HG02852 (cell line): ENCODE results near the gene RAD51B.
"Not testable (repeated sequence)": the region's sequence is repeated elsewhere in the genome, so short reads cannot be mapped to it uniquely, and the experiment has no call there.

Experiments used
- ATAC-seq: cut with Tn5 transposase; IDR thresholded peaks from one replicate; pipeline ENCODE4 v1.9.1; 2021; ENCODE audit warnings: mild to moderate bottlenecking, moderate library complexity; ENCODE audit not compliant: unreplicated experiment

RAD51B gene

DNA sequence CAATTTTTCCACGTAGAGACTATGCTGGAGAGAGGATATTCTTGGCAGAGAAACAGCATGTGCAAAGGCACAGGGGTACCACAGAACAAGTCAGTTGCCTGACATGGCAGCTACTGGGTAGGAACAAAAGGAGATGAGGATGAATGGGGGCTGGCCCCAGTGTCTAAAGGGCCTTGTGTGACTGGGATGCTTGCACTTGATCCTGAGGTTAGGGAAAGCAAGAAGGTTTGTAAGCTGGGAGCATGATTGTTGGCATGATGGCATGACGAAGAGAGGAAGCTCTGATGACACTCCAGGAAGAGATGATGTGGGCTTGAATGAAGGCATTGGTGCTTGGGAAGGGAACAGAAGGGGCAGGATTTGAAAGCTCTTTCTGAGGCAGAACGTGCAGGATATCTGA is 834.2 kb downstream of the RAD51B start:
- ATAC-seq = no peak

DNA sequence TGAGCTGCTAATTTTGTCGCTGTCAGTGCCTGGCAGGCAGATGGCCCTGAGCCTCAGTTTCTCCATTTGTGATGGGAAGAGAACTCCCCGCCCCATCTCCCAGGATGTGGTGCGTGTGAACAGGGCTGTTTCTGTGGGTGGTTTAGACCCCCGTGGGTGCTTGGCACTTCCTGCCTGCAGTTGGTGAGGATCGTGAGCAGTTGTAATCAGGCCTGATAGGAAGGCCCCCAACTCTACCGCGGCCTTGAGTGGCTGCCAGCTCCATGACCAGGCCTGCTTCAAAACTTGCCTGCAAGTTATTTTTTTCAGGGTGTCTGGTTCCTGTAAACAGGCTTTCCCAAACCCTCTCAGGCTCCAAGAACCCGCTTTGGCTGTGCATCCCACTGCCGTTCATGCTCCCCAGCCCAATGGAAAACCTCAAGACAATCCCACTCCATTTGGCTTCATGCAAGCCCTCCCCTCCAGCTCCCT is 834.9 kb downstream of the RAD51B start:
- no peak for ATAC-seq

DNA sequence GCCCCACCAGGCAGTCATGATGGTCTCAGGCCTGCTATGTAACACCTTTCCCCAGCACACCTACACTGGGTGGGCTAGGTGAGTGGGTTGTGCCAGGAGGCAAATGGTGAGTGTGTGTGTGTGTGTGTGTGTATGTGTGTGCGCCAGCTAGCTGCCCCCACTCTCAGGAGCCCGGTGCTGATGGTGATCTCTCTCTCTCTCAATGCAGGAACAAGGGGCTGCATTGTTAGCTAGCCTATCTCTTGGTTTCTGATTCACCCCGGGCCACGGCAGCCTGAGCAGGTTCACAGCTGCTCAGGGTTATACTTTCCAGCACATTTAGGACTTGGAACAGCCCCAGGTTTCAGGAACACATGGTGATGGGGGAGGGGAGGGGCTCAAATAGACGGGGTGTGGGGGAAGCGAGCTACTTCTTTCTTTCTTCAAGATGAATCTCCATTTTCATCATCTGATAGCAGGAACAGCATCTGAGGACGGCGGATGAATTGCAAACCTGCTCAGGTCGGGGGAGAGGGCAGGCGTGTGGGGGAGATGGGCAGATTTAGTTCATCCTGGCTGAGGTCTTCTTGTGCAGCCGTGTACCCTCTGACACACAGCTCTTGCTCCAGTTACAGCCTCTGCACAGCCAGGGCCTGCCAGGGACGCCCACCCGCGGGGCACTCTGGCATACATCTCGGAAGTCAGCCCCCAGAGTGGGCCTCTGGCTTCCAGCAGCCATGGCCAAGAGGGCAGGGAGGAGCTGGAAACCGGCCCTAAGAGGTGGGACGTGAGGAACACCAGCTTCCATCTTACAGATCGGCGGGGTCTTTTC is 835.6 kb downstream of the RAD51B start:
- ATAC-seq = no peak

DNA sequence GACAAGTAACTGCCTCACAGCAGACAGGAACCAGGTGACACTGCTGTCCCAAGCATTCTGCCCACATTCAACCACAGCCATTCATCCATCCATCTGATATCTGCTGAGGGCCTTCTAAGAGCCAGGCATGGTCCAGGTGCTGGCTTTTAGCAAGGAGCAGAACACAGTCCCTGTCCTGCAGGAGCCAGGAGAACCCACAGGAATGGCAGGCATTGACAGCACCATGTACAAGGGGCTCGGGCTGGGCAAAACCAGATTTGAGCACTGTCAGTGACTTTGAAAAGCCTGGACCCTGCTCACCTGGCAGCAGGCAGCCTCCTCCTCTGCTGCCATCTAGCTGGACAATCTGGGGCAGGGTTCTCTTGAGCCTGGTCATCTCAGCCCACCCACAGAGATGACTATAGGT is 836.3 kb downstream of the RAD51B start:
- ATAC-seq = no peak

DNA sequence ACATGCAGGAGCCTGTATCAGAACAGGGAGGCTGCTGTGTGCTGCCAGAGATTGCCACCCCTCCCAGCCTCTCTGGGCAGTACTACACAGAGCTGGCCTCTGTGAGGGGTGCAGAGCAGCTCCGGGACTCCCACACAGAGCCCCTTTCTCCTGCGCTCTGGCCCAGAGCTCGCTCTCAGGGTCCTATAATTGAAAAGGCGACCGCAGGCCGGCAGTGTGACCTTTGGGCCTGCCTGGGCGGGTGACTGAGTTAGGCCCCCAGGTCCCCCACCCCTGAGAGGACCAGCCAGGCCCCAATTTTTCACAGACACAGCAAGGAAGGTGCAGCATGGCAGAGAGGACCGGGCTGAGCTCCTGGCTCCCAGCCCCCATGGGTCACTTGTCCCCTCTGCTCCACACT is 836.9 kb downstream of the RAD51B start:
- no peak for ATAC-seq

DNA sequence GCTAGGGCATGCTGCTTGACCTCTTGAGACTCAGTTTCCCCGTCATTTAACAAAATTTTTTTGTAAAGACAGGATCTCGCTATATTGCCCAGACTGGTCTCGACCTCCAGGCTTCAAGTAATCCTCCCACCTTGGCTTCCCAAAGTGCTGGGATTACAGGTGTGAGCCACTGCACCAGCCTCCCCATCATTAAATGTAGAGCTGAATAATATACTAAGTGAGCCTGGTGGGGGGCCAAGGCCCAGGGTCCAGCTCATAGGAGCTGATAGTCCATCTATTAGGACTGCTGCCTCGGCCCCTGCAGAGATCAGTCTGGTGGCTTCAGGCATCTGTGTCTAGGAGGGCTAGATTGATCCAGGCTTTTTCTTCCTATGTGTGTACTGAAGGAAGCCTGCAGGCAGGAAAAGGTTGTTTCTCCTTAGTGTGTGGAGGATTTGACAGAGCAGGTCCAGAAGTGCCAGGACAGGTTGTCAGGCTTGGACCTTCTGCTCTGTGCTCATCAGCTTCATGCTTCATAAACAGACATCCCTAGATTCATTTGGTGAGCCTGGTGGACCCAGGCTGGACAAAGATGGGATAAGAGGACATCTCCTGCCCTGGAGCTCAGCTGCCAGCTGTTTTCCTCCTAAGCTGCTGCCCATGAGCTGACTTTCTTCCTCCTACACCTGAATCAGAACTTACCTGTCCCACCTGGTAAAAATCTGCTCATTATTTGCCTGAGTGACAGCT is 837.9 kb downstream of the RAD51B start:
- no peak for ATAC-seq

DNA sequence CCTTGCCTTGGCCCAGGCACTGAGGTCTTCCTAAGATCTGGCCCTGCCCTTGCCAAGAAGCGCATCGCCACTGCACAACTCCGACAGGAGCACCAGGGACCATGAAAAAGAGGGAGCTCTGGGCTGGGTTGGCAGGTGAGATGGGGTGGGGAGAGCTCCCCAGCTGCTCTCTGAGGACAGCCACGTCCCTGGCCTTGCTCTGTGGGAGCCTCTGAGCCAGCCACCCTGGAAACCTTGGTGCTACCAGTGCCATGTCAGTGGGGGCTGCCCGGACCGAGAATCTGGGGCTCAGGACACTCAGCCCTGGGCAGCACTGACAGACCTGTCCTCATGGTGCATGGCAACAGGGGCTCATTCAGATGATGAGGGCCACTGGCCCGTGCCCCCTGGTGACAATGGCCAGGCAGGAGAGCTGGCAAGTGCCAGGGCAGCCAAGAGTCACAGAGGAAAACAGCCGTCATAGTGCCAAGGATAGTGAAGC is 838.5 kb downstream of the RAD51B start:
- ATAC-seq = no peak

DNA sequence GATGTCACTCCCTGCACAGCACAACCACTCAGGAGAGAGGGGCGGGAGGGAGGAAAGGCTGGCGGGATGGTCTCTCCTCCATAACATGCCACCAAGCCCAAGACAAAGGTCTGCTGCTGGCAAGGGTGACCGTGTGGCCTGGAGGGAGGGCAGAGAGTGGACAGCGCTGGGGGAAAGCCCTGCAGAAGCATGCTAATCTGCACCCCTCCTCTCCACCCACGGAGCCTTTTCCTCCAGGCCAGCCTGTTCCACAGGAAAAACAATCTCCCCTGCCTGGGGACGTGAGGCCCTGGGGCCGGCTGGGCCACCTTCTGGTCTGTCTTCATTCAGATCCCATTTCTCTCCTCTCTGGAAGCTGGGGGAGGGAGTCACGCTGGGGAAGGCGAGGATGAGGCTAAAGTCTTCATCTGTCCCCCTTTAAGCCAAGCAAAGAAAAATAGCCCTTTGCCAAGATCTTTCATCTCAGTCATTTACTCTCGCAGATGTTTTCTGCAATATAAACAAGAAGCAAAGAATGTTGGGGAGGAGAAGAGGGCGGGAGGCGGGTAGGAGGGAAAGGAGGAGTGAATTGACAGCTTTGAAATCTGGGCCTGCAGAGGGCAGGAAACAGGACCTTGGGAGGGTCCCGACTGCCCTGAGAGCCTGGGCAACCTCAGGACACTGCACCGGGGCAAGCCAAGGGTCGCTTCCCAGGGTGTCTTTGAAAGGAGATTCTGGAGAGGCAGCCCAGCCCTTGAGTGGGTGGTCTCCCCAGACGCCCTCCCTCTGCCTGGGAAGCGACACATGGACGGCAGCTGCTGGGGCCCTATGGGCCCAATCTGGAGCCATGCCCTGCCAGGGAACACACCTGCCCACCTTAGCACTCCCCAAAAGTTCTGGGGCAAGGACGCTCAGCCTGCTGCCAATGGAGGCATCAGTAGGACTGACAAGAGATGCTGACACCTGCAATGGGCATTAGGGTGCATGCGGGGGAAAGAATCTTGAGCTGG is 839.7 kb downstream of the RAD51B start:
- no peak for ATAC-seq

DNA sequence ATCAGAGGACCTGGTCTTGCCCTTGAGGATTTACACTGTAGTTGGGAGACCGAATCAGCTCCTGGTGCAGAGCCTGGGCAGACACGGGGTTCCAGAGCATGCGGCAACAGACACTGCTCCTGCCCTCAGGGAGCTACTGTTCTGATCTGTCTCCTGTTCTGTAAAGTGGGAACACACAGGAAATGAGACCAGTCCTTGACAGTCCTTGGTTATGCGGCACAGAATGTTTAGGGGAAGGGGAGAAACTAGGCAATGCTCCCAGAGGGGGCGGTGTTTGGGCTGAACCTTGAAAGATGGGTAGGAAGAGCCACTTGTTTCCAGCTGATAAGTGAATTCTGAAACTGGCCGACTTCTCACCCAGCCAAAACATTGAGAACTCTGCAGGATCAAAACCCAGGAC is 840.9 kb downstream of the RAD51B start:
- no peak for ATAC-seq

DNA sequence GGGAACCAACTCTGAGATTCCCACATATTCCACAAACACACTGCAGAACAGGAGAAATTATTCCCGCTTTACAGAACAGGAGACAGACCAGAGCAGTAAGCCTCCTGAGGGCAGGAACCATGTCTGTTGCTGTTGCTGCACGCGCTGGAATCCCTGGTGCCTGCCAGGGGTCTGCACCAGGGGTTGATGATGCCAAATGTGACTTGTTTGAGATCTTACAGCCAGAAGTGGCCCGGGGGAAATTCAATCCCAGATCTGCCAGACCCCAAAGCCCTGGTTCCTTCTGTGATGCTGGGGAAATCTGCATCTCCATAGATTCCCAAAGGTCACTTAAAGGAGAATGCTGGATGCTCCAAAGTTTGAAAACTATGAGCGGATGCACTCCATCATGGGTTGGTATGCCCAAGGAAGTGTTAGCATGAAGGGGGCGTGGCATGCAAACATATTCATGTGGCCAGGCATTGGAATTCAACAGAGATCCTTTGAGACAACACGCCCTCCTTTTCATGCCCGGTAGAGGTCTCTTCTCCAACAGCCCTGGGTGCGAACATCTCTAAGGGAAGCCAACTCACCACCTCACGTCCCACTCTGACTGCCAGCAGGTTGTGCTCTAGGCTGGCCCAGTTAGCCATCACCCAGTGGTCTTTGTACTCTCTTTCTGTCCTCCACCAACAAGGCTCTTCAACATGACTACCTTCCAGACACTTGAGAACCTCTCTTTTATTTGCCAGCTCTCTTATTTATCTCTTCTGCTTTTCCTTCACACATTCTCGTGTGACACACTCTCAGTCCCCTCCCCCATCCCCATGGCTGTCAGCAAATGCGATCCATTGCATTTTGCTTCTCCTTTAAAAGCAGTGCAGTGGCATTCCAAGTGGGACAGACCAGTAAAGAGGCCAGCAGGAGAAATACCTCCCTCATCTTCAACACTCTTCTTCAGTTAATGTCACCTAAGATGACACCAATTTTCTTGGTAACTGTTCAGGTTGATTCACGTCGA is 841.9 kb downstream of the RAD51B start:
- no peak for ATAC-seq

DNA sequence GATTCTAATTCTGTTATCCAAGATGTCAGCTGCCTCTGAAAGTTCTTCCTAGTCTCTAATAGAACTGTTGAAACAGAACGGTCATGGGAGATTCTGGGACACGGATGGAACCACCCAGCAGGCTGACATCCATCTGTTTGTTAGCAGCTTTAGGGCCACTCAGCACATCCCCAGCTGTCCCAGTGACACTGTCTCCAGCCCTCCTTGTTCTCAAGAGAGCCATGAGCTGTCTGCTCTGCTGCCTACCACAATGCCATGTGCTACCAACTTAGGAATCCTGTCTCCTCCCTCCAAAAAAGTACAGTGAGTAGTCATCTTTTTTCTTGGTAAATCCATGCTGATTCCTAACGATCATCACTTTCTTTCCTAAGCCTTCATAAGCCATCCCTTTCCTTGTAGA is 842.8 kb downstream of the RAD51B start:
- ATAC-seq = no peak

DNA sequence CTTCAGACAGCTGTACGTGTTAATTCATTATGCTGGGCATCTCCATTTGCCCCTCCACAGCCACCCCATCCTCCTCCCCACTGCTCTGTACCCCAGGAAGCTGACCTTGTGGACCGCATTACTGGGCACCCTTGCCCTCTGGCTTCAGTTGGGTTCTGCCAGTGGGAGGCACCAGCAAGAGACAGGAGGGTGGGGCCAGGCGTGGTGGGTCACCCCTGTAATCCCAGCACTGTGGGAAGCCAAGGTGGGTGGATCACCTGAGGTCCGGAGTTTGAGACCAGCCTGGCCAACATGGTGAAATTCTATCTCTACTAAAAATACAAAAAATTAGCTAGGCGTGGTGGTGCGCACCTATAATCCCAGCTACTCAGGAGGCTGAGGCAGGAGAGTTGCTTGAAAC is 843.2 kb downstream of the RAD51B start:
- ATAC-seq = not testable (repeated sequence)

DNA sequence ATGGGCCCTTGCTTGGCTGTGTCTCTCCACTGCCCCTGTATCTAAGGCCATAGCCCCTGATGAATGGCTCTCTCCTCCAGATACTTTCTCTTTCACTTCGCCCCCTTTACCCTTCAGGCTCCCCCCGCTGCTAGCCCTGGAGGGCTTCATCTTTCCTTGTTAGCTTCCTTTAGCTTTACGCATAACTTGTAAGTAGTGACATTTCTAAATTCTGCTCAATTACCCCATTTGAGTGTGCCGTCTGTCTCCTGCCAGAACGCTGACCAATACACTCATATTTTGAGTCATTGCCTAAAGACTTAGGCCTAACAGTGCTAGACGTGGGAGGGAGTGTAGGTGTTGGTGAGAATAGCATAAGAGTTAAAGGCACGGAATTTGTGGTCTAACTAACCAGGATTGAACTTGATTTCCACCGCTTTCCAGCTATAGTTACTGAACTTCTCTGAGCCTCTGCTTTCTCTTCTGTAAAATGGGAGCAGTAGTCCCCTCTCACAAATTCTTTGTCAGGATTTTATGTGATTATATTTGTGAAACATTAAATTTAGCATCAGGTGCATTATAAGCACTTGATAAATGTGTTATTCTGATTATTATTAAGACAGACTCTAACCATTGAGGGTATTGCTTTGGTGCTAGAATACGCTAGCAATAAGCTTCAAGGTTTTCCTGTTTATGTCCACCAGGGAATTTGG is 844.0 kb downstream of the RAD51B start:
- peak; percentile 89 for ATAC-seq

DNA sequence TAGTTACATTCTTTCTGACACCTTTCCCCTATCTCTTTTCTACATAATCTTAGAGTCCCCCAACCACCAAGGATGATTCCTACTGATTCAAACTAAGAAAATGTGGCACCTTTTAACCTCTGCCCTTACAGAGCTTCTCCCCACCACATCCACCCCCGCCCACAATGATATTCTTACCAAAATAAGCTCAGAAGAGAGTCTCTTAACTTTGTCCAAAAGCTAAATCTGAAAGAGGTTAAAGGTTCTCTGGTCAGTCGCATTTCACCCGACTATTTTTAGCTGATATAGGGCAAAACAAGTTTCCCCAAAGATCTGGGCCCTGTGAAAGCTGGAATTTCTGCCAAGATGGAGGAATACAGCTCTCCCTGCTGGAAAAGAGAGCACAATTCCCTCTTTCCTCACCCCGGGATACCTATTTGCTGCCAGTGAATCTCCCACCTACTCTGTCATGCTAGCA is 844.7 kb downstream of the RAD51B start:
- no peak for ATAC-seq

DNA sequence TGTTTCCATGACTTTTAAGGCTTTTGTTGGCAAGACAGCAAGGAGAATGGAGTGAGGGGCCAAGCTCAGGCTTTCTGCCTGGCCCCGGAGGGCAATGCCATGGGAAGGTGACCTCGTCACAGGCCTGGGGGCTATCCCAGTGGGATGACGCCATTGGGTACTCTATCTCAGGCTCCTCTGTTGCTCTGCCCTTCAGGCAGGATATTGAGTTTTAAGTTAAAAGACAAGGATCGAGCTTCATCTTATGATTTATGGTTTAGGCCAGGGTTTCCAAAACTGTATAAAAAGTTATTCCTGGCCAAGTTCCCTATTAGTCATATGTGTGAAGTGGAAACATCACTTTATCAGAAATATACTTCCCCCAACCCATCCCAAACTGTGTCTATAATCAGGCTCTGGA is 845.6 kb downstream of the RAD51B start:
- no peak for ATAC-seq

DNA sequence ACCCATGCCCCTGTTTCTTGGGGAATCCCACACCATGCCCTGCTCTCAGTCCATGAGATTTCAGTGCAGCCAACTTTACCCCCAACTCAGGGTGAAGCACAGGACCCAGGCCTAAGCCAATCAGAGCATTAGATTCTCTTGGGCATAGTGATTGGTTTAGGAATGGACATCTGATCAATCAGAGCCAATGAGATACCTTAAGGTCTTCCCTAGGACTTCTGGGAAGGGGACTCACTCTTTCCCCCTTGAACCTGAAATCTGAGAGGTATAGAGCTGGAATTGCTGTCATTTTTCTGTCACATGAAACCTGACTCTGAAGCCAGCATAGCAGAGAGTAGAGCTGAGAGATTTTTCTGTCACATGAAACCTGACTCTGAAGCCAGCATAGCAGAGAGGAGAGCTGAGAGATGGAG is 846.2 kb downstream of the RAD51B start:
- no peak for ATAC-seq

DNA sequence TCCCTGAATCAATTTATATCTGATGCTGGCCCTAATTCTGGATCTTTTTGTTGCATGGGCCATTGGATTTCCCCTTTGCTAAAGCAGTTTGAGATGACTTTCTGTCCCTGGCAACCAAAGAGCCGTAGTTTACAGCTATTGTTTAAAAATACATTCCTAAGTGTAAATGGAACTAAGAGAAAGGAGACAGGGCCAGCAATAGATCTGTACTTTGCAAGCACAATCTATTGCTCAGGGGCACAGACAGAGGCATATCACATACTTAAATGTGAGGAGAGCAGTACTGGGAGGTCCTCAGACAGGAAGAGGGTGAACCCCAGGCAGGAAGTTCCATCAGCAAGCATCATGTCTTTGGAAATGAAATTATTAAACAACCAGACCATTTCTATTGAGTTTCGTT is 846.7 kb downstream of the RAD51B start:
- no peak for ATAC-seq

DNA sequence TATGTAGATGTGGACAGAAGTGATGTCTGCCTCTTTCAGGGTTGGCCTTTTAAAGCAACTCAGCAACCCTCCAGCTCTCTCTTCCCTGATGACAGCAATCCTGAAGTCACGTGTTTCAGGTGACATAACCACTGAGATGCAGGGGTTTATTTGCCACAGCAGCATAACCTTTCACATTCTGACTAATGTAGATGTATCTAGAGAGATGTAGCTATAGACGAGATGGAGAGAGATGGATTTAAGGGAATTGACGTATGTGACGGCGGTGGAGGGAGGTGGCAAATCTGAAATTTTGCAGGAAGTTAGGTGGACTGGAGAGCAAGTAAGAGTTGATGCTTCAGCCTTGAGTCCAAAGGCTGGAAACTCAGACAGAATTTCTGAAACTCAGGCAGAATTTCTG is 847.3 kb downstream of the RAD51B start:
- ATAC-seq = no peak

DNA sequence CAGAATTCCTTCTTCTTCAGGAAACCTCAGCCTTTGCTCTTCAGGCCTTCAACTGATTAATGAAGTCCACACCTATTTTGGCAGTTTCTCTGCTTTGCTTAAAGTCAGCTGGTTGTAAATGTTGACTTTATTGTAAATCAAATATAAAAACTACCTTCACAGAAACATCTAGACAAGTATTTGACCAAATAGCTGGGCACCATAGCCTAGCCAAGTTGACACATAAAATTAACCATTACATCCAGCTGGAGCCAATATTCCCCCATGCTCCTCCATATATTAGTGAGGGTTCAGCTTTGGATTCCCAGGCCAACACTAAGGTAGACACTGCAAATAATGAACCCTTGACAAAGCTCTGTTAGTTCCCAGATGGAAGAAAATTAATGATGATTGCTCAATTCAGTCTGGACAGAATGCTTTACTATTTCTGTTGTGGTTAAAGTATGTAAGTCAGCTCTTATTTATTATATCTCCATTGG is 847.8 kb downstream of the RAD51B start:
- ATAC-seq = no peak
